ENCODE data around the gene PAGE2.
"Not testable (repeated sequence)": the region's sequence is repeated elsewhere in the genome, so short reads cannot be mapped to it uniquely, and the experiment has no call there.

The PAGE2 gene

DNA sequence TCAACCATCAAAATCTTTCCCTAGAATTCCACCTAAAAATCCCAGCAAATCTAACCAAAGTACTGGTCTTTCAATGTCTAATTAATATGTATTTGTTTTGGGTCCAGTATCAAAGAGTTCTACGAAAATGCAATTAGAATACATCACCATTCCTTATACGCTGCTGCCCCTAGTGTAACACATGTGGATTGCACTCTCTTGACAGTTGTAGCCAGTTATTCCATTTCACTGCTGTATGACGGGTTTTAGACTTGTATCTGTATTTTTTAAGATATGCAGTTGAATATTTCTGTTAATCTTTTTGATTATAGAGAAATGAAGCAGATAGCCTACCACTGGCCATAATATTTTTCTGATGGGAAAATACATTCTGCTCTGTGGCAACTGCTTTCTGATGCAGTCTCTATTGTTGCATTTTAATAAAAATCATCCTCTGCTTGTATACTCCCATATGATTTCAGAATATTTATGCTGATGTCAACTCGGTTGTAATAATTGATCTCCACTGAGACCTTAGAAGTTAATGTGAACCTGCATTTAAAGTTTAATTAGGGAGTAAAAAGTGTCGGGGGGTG lies 31.1 kb upstream of the PAGE2 start:
- ATAC-seq = peak; percentile 91
- TF ChIP-seq, protein P1, sequence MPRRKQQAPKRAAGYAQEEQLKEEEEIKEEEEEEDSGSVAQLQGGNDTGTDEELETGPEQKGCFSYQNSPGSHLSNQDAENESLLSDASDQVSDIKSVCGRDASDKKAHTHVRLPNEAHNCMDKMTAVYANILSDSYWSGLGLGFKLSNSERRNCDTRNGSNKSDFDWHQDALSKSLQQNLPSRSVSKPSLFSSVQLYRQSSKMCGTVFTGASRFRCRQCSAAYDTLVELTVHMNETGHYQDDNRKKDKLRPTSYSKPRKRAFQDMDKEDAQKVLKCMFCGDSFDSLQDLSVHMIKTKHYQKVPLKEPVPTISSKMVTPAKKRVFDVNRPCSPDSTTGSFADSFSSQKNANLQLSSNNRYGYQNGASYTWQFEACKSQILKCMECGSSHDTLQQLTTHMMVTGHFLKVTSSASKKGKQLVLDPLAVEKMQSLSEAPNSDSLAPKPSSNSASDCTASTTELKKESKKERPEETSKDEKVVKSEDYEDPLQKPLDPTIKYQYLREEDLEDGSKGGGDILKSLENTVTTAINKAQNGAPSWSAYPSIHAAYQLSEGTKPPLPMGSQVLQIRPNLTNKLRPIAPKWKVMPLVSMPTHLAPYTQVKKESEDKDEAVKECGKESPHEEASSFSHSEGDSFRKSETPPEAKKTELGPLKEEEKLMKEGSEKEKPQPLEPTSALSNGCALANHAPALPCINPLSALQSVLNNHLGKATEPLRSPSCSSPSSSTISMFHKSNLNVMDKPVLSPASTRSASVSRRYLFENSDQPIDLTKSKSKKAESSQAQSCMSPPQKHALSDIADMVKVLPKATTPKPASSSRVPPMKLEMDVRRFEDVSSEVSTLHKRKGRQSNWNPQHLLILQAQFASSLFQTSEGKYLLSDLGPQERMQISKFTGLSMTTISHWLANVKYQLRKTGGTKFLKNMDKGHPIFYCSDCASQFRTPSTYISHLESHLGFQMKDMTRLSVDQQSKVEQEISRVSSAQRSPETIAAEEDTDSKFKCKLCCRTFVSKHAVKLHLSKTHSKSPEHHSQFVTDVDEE (CRISPR knock-in tag; IDR thresholded peaks at IDR 0.05) = no peak
- TF ChIP-seq ZNF8 (CRISPR knock-in tag; IDR thresholded peaks at IDR 0.05) (no peak), OSR1 (CRISPR knock-in tag; IDR thresholded peaks at IDR 0.05) (no peak), ZFP3 (CRISPR knock-in tag; IDR thresholded peaks at IDR 0.05) (no peak), TCF4 (CRISPR knock-in tag; IDR thresholded peaks at IDR 0.05; ENCODE audit: borderline replicate concordance) (no peak), CSDC2 (CRISPR knock-in tag; IDR thresholded peaks at IDR 0.05) (no peak), PPARA (CRISPR knock-in tag; IDR thresholded peaks at IDR 0.05; ENCODE audit: borderline replicate concordance) (no peak), ZNF565 (CRISPR knock-in tag; conservative IDR thresholded peaks at IDR 0.05; ENCODE audit: low read depth) (no peak), PATZ1 (CRISPR knock-in tag; IDR thresholded peaks at IDR 0.05; ENCODE audit: borderline replicate concordance) (no peak), ISL1 (CRISPR knock-in tag; IDR thresholded peaks at IDR 0.05) (no peak), ZC3H10 (CRISPR knock-in tag; IDR thresholded peaks at IDR 0.05) (no peak)

DNA sequence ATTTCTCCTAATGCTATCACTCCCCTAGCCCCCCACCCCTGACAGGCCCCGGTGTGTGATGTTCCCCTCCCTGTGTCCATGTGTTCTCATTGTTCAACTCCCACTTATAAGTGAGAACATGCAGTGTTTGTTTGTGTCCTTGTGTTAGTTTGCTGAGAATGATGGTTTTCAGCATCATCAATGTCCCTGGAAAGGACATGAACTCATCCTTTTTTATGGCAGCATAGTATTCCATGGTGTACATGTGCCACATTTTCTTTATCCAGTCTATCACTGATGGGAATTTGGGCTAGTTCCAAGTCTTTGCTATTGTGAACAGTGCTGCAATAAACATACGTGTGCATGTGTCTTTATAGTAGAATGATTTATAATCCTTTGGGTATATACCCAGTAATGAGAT lies 21.6 kb upstream of the PAGE2 start:
- ATAC-seq = not testable (repeated sequence)

GRCh38 chrX:55072286-55072685 lies 16.5 kb upstream of the PAGE2 start:
- no peak for ATAC-seq
- TF ChIP-seq ZC3H10 (CRISPR knock-in tag; IDR thresholded peaks at IDR 0.05) = no peak
- TF ChIP-seq RARB (CRISPR knock-in tag; IDR thresholded peaks at IDR 0.05) = no peak
- TF ChIP-seq PPARA (CRISPR knock-in tag; IDR thresholded peaks at IDR 0.05; ENCODE audit: borderline replicate concordance) = no peak
- TF ChIP-seq ESRRG (CRISPR knock-in tag; IDR thresholded peaks at IDR 0.05) = no peak
- TF ChIP-seq, protein P2, sequence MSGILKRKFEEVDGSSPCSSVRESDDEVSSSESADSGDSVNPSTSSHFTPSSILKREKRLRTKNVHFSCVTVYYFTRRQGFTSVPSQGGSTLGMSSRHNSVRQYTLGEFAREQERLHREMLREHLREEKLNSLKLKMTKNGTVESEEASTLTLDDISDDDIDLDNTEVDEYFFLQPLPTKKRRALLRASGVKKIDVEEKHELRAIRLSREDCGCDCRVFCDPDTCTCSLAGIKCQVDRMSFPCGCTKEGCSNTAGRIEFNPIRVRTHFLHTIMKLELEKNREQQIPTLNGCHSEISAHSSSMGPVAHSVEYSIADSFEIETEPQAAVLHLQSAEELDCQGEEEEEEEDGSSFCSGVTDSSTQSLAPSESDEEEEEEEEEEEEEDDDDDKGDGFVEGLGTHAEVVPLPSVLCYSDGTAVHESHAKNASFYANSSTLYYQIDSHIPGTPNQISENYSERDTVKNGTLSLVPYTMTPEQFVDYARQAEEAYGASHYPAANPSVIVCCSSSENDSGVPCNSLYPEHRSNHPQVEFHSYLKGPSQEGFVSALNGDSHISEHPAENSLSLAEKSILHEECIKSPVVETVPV (CRISPR knock-in tag; IDR thresholded peaks at IDR 0.05) = no peak
- TF ChIP-seq POU6F1 (CRISPR knock-in tag; IDR thresholded peaks at IDR 0.05; ENCODE audit: borderline replicate concordance, low read depth) = no peak
- no peak for TF ChIP-seq ZNF8 (CRISPR knock-in tag; IDR thresholded peaks at IDR 0.05)
- no peak for TF ChIP-seq CSDC2 (CRISPR knock-in tag; IDR thresholded peaks at IDR 0.05)
- TF ChIP-seq ISL1 (CRISPR knock-in tag; IDR thresholded peaks at IDR 0.05) = no peak
- no peak for TF ChIP-seq GLIS3 (CRISPR knock-in tag; IDR thresholded peaks at IDR 0.05)
- TF ChIP-seq, protein P3, sequence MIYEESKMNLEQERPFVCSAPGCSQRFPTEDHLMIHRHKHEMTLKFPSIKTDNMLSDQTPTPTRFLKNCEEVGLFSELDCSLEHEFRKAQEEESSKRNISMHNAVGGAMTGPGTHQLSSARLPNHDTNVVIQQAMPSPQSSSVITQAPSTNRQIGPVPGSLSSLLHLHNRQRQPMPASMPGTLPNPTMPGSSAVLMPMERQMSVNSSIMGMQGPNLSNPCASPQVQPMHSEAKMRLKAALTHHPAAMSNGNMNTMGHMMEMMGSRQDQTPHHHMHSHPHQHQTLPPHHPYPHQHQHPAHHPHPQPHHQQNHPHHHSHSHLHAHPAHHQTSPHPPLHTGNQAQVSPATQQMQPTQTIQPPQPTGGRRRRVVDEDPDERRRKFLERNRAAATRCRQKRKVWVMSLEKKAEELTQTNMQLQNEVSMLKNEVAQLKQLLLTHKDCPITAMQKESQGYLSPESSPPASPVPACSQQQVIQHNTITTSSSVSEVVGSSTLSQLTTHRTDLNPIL (CRISPR knock-in tag; IDR thresholded peaks at IDR 0.05; ENCODE audit: low read depth) = no peak

DNA sequence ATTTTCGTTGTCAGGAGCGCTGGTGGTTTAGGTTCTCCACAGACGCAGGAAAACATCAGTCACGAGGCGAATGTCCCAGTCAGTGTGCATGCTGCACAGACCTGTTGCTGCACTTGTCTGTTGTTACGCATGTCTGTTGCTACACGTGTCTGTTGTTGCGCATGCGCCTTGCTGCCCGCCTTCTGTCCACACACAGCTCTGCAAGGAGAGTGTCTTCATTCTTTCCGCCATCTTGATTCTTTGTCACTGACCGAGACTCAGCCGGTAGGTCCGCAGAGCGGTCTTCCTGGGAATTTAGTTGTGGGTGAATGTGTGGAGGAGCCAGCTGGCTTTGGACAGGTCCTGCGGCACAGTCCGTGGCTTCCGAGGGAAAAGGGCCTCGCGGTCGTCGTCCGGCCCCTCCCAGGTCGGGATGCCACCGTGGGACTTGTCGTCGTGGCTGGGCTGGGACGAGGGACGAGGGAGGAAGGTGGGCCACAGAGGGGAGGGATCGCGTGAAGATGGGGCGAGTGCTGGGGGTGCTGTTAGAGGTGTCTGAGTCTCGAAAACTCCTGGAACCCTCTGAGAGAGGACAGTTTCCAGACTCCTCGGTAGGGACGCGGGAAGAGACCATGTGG lies 13.9 kb upstream of the PAGE2 start, which contains the start of gene PAGE2B:
TSS of gene PAGE2B (plus strand) at position 180 of the 617 bp plus-strand sequence. CDS start 1,012 bp downstream, outside the sequence.
- no peak for ATAC-seq
- TF ChIP-seq RARB (CRISPR knock-in tag; IDR thresholded peaks at IDR 0.05) (no peak), ESRRG (CRISPR knock-in tag; IDR thresholded peaks at IDR 0.05) (no peak), ZNF8 (CRISPR knock-in tag; IDR thresholded peaks at IDR 0.05) (no peak), TCF4 (CRISPR knock-in tag; IDR thresholded peaks at IDR 0.05; ENCODE audit: borderline replicate concordance) (no peak), PPARA (CRISPR knock-in tag; IDR thresholded peaks at IDR 0.05; ENCODE audit: borderline replicate concordance) (no peak), ZNF70 (CRISPR knock-in tag; IDR thresholded peaks at IDR 0.05) (no peak), GLIS3 (CRISPR knock-in tag; IDR thresholded peaks at IDR 0.05) (no peak), PATZ1 (CRISPR knock-in tag; IDR thresholded peaks at IDR 0.05; ENCODE audit: borderline replicate concordance) (no peak), TOX (CRISPR knock-in tag; IDR thresholded peaks at IDR 0.05; ENCODE audit: borderline replicate concordance) (no peak)
- TF ChIP-seq, protein P2 (CRISPR knock-in tag; IDR thresholded peaks at IDR 0.05) = no peak

Data from SK-N-SH treated with all-trans-retinoic acid at 6 μM for 48 hours (cell line).